GM18519 (cell line): ENCODE data around the gene OTOP3.
"Not testable (repeated sequence)": the region's sequence is repeated elsewhere in the genome, so short reads cannot be mapped to it uniquely, and the experiment has no call there.

Experiments used
- ATAC-seq: cut with Tn5 transposase; IDR thresholded peaks from one replicate; pipeline ENCODE4 v1.9.1; 2021; ENCODE audit warnings: mild to moderate bottlenecking, moderate library complexity; ENCODE audit not compliant: unreplicated experiment, low FRiP score

The OTOP3 gene

GRCh38 chr17:74979408-74980146 is 43.9 kb downstream of the OTOP3 start:
- no peak for ATAC-seq

- no peak for ATAC-seq
Measured at GRCh38 chr17:74981318-74981978, 45.8 kb downstream of the OTOP3 start.

GRCh38 chr17:74981979-74982662 is 46.4 kb downstream of the OTOP3 start:
- no peak for ATAC-seq

- ATAC-seq: not testable (repeated sequence)
Measured at GRCh38 chr17:74982663-74983313, 47.1 kb downstream of the OTOP3 start.

GRCh38 chr17:74986206-74986576 is 50.5 kb downstream of the OTOP3 start:
- ATAC-seq: no peak

GRCh38 chr17:74987418-74987908 is 51.8 kb downstream of the OTOP3 start, which contains the start of gene CDR2L:
Gene CDR2L, plus strand, starts transcription at chr17:74987632. Its CDS starts 412 bp downstream, at chr17:74988044.
- ATAC-seq: peak; percentile 85

- ATAC-seq: no peak
Measured at GRCh38 chr17:74987909-74988711, 52.4 kb downstream of the OTOP3 start.

GRCh38 chr17:74990581-74991105 is 54.9 kb downstream of the OTOP3 start:
- no peak for ATAC-seq

GRCh38 chr17:74992223-74992622 is 56.5 kb downstream of the OTOP3 start:
- no peak for ATAC-seq

- ATAC-seq: no peak
Measured at GRCh38 chr17:74994440-74994839, 58.7 kb downstream of the OTOP3 start.

GRCh38 chr17:74995847-74996246 is 60.1 kb downstream of the OTOP3 start:
- ATAC-seq: no peak

GRCh38 chr17:74998783-74999182 is 63.1 kb downstream of the OTOP3 start:
- no peak for ATAC-seq

- ATAC-seq: no peak
Measured at GRCh38 chr17:74999523-74999922, 63.8 kb downstream of the OTOP3 start.
